HG03108 (cell line): Measurements from ENCODE around the gene HRC.
"Not testable (repeated sequence)": the region's sequence is repeated elsewhere in the genome, so short reads cannot be mapped to it uniquely, and the experiment has no call there.

Source experiments
- ATAC-seq: cut with Tn5 transposase; IDR thresholded peaks from one replicate; pipeline ENCODE4 v1.9.1; 2021; ENCODE audit warnings: moderate library complexity; ENCODE audit not compliant: unreplicated experiment

The HRC gene

GRCh38 chr19:49155005-49155819 lies at the start of gene HRC:
TSS of gene HRC (minus strand) at chr19:49155396. CDS start at chr19:49155237, 159 bp downstream.
- no peak for ATAC-seq

- ATAC-seq = no peak
These were observed 45.8 kb upstream of the HRC start for GRCh38 chr19:49201042-49201441.

- ATAC-seq = no peak
These were observed 45.2 kb upstream of the HRC start for GRCh38 chr19:49200238-49200862.

- ATAC-seq = no peak
These were observed 41.5 kb upstream of the HRC start for GRCh38 chr19:49196527-49197240.

GRCh38 chr19:49194408-49194807 lies 39.2 kb upstream of the HRC start:
- ATAC-seq = no peak

- ATAC-seq = no peak
These were observed 38.7 kb upstream of the HRC start for GRCh38 chr19:49193822-49194394.

- no peak for ATAC-seq
These were observed 35.6 kb upstream of the HRC start for GRCh38 chr19:49190781-49191180.

GRCh38 chr19:49189259-49189658 lies 34.1 kb upstream of the HRC start:
- ATAC-seq = no peak

- no peak for ATAC-seq
These were observed 33.5 kb upstream of the HRC start for GRCh38 chr19:49188626-49189200.

- ATAC-seq = no peak
These were observed 30.9 kb upstream of the HRC start for GRCh38 chr19:49186108-49186507.

GRCh38 chr19:49182848-49183375 lies 27.7 kb upstream of the HRC start:
- no peak for ATAC-seq

- not testable (repeated sequence) for ATAC-seq
These were observed 27.0 kb upstream of the HRC start for GRCh38 chr19:49182010-49182847.

GRCh38 chr19:49180659-49181058 lies 25.5 kb upstream of the HRC start:
- no peak for ATAC-seq

GRCh38 chr19:49173198-49173597 lies 18.0 kb upstream of the HRC start:
- ATAC-seq = no peak

GRCh38 chr19:49168421-49168820 lies 13.2 kb upstream of the HRC start:
- ATAC-seq = no peak

- ATAC-seq = no peak
These were observed 12.7 kb upstream of the HRC start for GRCh38 chr19:49167857-49168409.

GRCh38 chr19:49165865-49166301 lies 10.7 kb upstream of the HRC start:
- ATAC-seq = no peak

GRCh38 chr19:49165111-49165750 lies 10.0 kb upstream of the HRC start:
- ATAC-seq = no peak

- ATAC-seq = no peak
These were observed 6.8 kb upstream of the HRC start for GRCh38 chr19:49161987-49162386.
